Duodenal mucosa (tissue), 2 donors: ENCODE results near the gene MTCH2.

Experiments used
- H3K27ac ChIP-seq: one replicate; pipeline ENCODE4 v1.7.0; 2013; ENCODE audit warnings: low read depth, low read length
- H3K27me3 ChIP-seq, 2 donors: one replicate each; pipeline ENCODE4 v1.7.0; 2013; ENCODE audit warnings: low read length in 2 of 2, control low read depth in 1 of 2; ENCODE audit not compliant: insufficient read depth in 2 of 2, control insufficient read depth in 1 of 2
- H3K36me3 ChIP-seq, 2 donors: one replicate each; pipeline ENCODE4 v1.7.0; 2013; ENCODE audit warnings: low read length in 2 of 2, control low read depth in 1 of 2; ENCODE audit not compliant: insufficient read depth in 2 of 2, control insufficient read depth in 1 of 2
- H3K4me1 ChIP-seq, 2 donors: one replicate each; pipeline ENCODE4 v1.7.0; 2013; ENCODE audit warnings: low read length in 2 of 2, control low read depth in 1 of 2; ENCODE audit not compliant: insufficient read depth in 2 of 2, control insufficient read depth in 1 of 2
- H3K4me3 ChIP-seq, 2 donors: one replicate each; pipeline ENCODE4 v1.7.0; 2013; ENCODE audit warnings: low read length in 2 of 2, low read depth in 1 of 2
- H3K9ac ChIP-seq, 2 donors: one replicate each; pipeline ENCODE4 v1.7.0; 2013; ENCODE audit warnings: low read length in 2 of 2, low read depth in 1 of 2
- H3K9me3 ChIP-seq, 2 donors: one replicate each; pipeline ENCODE4 v1.7.0; 2013; ENCODE audit warnings: low read length in 2 of 2, control low read depth in 1 of 2; ENCODE audit not compliant: control insufficient read depth in 1 of 2

The MTCH2 gene

GRCh38 chr11:47593934-47594855 lies 48.2 kb downstream of the MTCH2 start, which contains the start of gene C1QTNF4:
Gene C1QTNF4 (minus strand): TSS chr11:47594411. CDS start chr11:47590810, 3,601 bp downstream.
- Histone ChIP-seq H3K9me3 (no peaks in the 10 kb centered on the region), H3K9ac (no peak within 1 kb of the TSS), H3K4me3 (peak within 1 kb of the TSS; percentile 8 to 40)

GRCh38 chr11:47593492-47593933 lies 48.8 kb downstream of the MTCH2 start:
- H3K4me3 ChIP-seq: peak overlapping the region in 1 of 2 donors; percentile 40
- no peak overlapping the region for H3K9ac ChIP-seq
- peaks cover 29 to 42% of the 10 kb centered on the region in 2 donors for H3K27me3 ChIP-seq
- H3K27ac ChIP-seq: no peak overlapping the region
- no peaks in the 10 kb centered on the region for H3K36me3 ChIP-seq
- no peaks in the 10 kb centered on the region for H3K9me3 ChIP-seq
- peaks cover 3 to 4% of the 10 kb centered on the region in 2 donors for H3K4me1 ChIP-seq

More at GRCh38 chr11:47593934-47594855, 48.2 kb downstream of the MTCH2 start, which contains the start of gene C1QTNF4:
- Histone ChIP-seq H3K27ac (no peak within 1 kb of the TSS), H3K36me3 (no peaks in the 10 kb centered on the region), H3K27me3 (peaks cover 29 to 42% of the 10 kb centered on the region in 2 donors), H3K4me1 (peaks cover 3 to 4% of the 10 kb centered on the region in 2 donors)

- Histone ChIP-seq H3K9me3 (no peaks in the 10 kb centered on the region), H3K9ac (no peak overlapping the region), H3K4me3 (no peak overlapping the region), H3K27me3 (peaks cover 29 to 42% of the 10 kb centered on the region in 2 donors), H3K27ac (no peak overlapping the region), H3K4me1 (peaks cover 4 to 6% of the 10 kb centered on the region in 2 donors), H3K36me3 (no peaks in the 10 kb centered on the region)
Measured at GRCh38 chr11:47592970-47593369, 49.4 kb downstream of the MTCH2 start.

GRCh38 chr11:47592251-47592650 lies 50.1 kb downstream of the MTCH2 start:
- Histone ChIP-seq H3K4me3 (no peak overlapping the region), H3K9ac (no peak overlapping the region), H3K4me1 (peaks cover 4 to 6% of the 10 kb centered on the region in 2 donors), H3K27me3 (peaks cover 29 to 42% of the 10 kb centered on the region in 2 donors), H3K9me3 (no peaks in the 10 kb centered on the region), H3K27ac (no peak overlapping the region), H3K36me3 (no peaks in the 10 kb centered on the region)

- H3K27me3 ChIP-seq: peaks cover 29 to 42% of the 10 kb centered on the region in 2 donors
- H3K9ac ChIP-seq: no peak overlapping the region
- H3K27ac ChIP-seq: no peak overlapping the region
- no peaks in the 10 kb centered on the region for H3K9me3 ChIP-seq
- H3K4me3 ChIP-seq: no peak overlapping the region
- no peaks in the 10 kb centered on the region for H3K36me3 ChIP-seq
- peaks cover 4 to 6% of the 10 kb centered on the region in 2 donors for H3K4me1 ChIP-seq
Measured at GRCh38 chr11:47591764-47592163, 50.6 kb downstream of the MTCH2 start.

GRCh38 chr11:47589977-47590861 lies 52.1 kb downstream of the MTCH2 start:
- no peaks in the 10 kb centered on the region for H3K9me3 ChIP-seq
- H3K27me3 ChIP-seq: peaks cover 29 to 34% of the 10 kb centered on the region in 2 donors
- no peak overlapping the region for H3K27ac ChIP-seq
- H3K36me3 ChIP-seq: no peaks in the 10 kb centered on the region
- no peak overlapping the region for H3K4me3 ChIP-seq
- H3K4me1 ChIP-seq: peaks cover 4 to 6% of the 10 kb centered on the region in 2 donors
- no peak overlapping the region for H3K9ac ChIP-seq

GRCh38 chr11:47589584-47589976 lies 52.8 kb downstream of the MTCH2 start:
- Histone ChIP-seq H3K9ac (no peak overlapping the region), H3K4me3 (no peak overlapping the region), H3K27me3 (peaks cover 23 to 27% of the 10 kb centered on the region in 2 donors), H3K4me1 (peaks cover 4 to 6% of the 10 kb centered on the region in 2 donors), H3K27ac (no peak overlapping the region), H3K36me3 (peaks cover 0 to 5% of the 10 kb centered on the region in 2 donors), H3K9me3 (no peaks in the 10 kb centered on the region)

- no peak overlapping the region for H3K4me3 ChIP-seq
- peaks cover 3 to 9% of the 10 kb centered on the region in 2 donors for H3K36me3 ChIP-seq
- H3K9ac ChIP-seq: no peak overlapping the region
- H3K27ac ChIP-seq: no peak overlapping the region
- H3K27me3 ChIP-seq: peaks cover 19 to 23% of the 10 kb centered on the region in 2 donors
- peaks cover 4 to 6% of the 10 kb centered on the region in 2 donors for H3K4me1 ChIP-seq
- H3K9me3 ChIP-seq: no peaks in the 10 kb centered on the region
Measured at GRCh38 chr11:47589118-47589517, 53.2 kb downstream of the MTCH2 start.

GRCh38 chr11:47587723-47588326 lies 54.5 kb downstream of the MTCH2 start:
- H3K9me3 ChIP-seq: no peaks in the 10 kb centered on the region
- no peak overlapping the region for H3K9ac ChIP-seq
- H3K36me3 ChIP-seq: peaks cover 13 to 22% of the 10 kb centered on the region in 2 donors
- no peak overlapping the region for H3K27ac ChIP-seq
- no peak overlapping the region for H3K4me3 ChIP-seq
- peaks cover 0 to 3% of the 10 kb centered on the region in 2 donors for H3K4me1 ChIP-seq
- H3K27me3 ChIP-seq: peaks cover 6 to 10% of the 10 kb centered on the region in 2 donors
